IMR-90 (cell line): Measurements from ENCODE around the gene ALOX15B. TPM values are rescaled to one million over a fixed set of nuclear protein-coding genes. Genes with fewer than 3 reads are reported as not detected.

Experiments
- ATAC-seq: fragments of 200-7000 bp; cut with Tn5 transposase; 2 replicates; pipeline ENCODE4 v1.9.1; 2020; ENCODE audit warnings: low read depth, mild to moderate bottlenecking, moderate library complexity
- BruUV-seq: library from RNA; stranded (reverse); fragments of 400-500 nt; replicated peaks from 2 replicates; lab custom pipeline; 2021; lab: Mats Ljungman, UMichigan
- CTCF ChIA-PET: fragments of 300-600 bp; formaldehyde crosslinking; extraction: SDS; loops from one replicate; lab custom pipeline; 2021; ENCODE audit warnings: antibody characterized with exemption; lab: Yijun Ruan, JAX
- POLR2A ChIA-PET: fragments of 300-600 bp; sonication (Branson Sonifier 250); formaldehyde crosslinking; loops from one replicate; lab custom pipeline; 2022; ENCODE audit warnings: antibody characterized with exemption; ENCODE audit not compliant: unreplicated experiment; lab: Charles Lee
- DNase-seq: peaks from one replicate; pipeline ENCODE4 v3.0.0; 2013
- H2AFZ ChIP-seq: replicated peaks from 2 replicates; pipeline ENCODE3; 2013; ENCODE audit warnings: low read length, mild to moderate bottlenecking; ENCODE audit not compliant: poor library complexity
- H2AK5ac ChIP-seq: 2 replicates; pipeline ENCODE4 v1.6.1; 2013; ENCODE audit warnings: low read depth, low read length, inconsistent platforms
- H2AK9ac ChIP-seq: replicated peaks from 2 replicates; pipeline ENCODE3; 2013; ENCODE audit warnings: mild to moderate bottlenecking, low read depth, low read length, moderate library complexity; ENCODE audit not compliant: poor library complexity
- H2BK120ac ChIP-seq: 2 replicates; pipeline ENCODE4 v1.6.1; 2013; ENCODE audit warnings: low read depth, low read length, inconsistent platforms
- H2BK15ac ChIP-seq: 3 replicates; pipeline ENCODE4 v1.6.1; 2013; ENCODE audit warnings: low read depth, low read length, inconsistent platforms
- H2BK20ac ChIP-seq: 2 replicates; pipeline ENCODE4 v1.6.1; 2013; ENCODE audit warnings: low read depth, mild to moderate bottlenecking, inconsistent platforms, low read length, moderate library complexity
- H2BK5ac ChIP-seq: 2 replicates; pipeline ENCODE4 v1.6.1; 2013; ENCODE audit warnings: mild to moderate bottlenecking, low read depth, low read length, inconsistent platforms; ENCODE audit not compliant: poor library complexity, severe bottlenecking
- H3K14ac ChIP-seq: replicated peaks from 2 replicates; pipeline ENCODE4 v1.6.1; 2013; ENCODE audit warnings: low read depth, low read length, inconsistent platforms
- H3K18ac ChIP-seq: 2 replicates; pipeline ENCODE4 v1.6.1; 2013; ENCODE audit warnings: low read depth, low read length, control low read depth
- H3K23ac ChIP-seq: 2 replicates; pipeline ENCODE4 v1.6.1; 2013; ENCODE audit warnings: low read depth, low read length, inconsistent platforms
- H3K27ac ChIP-seq: 2 replicates; pipeline ENCODE4 v1.5.1; 2013; ENCODE audit warnings: mild to moderate bottlenecking, control low read depth, low read length; ENCODE audit not compliant: insufficient read depth
- H3K27me3 ChIP-seq: 2 replicates; pipeline ENCODE4 v1.6.1; 2013; ENCODE audit warnings: low read length; ENCODE audit not compliant: control insufficient read depth, insufficient read depth
- H3K36me3 ChIP-seq: 2 replicates; pipeline ENCODE4 v1.6.1; 2013; ENCODE audit warnings: low read length, mixed read lengths; ENCODE audit not compliant: control insufficient read depth, insufficient read depth
- H3K4ac ChIP-seq: 2 replicates; pipeline ENCODE4 v1.6.1; 2013; ENCODE audit warnings: low read depth, low read length, inconsistent platforms
- H3K4me1 ChIP-seq: 2 replicates; pipeline ENCODE4 v1.6.1; 2013; ENCODE audit warnings: low read length, mixed read lengths; ENCODE audit not compliant: control insufficient read depth, insufficient read depth
- H3K4me2 ChIP-seq: 2 replicates; pipeline ENCODE4 v1.6.1; 2013; ENCODE audit warnings: low read depth, mild to moderate bottlenecking, control low read depth, low read length, moderate library complexity
- H3K4me3 ChIP-seq: 2 replicates; pipeline ENCODE4 v1.5.1; 2013; ENCODE audit warnings: low read depth, mild to moderate bottlenecking, control low read depth, low read length, moderate library complexity; ENCODE audit not compliant: insufficient read depth
- H3K56ac ChIP-seq: 2 replicates; pipeline ENCODE4 v1.6.1; 2013; ENCODE audit warnings: low read length, inconsistent platforms; ENCODE audit not compliant: insufficient read depth; ENCODE audit errors: extremely low read depth
- H3K79me1 ChIP-seq, 2 experiments: 2 replicates each; pipeline ENCODE4 v1.6.1; 2013; ENCODE audit warnings: low read length in 2 of 2, inconsistent platforms in 1 of 2, low read depth in 1 of 2
- H3K9ac ChIP-seq: 2 replicates; pipeline ENCODE4 v1.6.1; 2013; ENCODE audit warnings: low read depth, low read length, control low read depth
- H3K9me1 ChIP-seq: 2 replicates; pipeline ENCODE4 v1.6.1; 2013; ENCODE audit warnings: low read length, inconsistent platforms; ENCODE audit not compliant: insufficient read depth
- H3K9me3 ChIP-seq: 2 replicates; pipeline ENCODE4 v1.6.1; 2013; ENCODE audit warnings: low read length; ENCODE audit not compliant: control insufficient read depth, insufficient read depth
- H4K20me1 ChIP-seq: 2 replicates; pipeline ENCODE4 v1.6.1; 2013; ENCODE audit warnings: low read length, inconsistent platforms; ENCODE audit not compliant: insufficient read depth
- H4K5ac ChIP-seq: 2 replicates; pipeline ENCODE4 v1.6.1; 2013; ENCODE audit warnings: mild to moderate bottlenecking, low read depth, low read length, control low read depth
- H4K8ac ChIP-seq, 2 experiments: 2 replicates each; pipeline ENCODE4 v1.6.1; 2013; ENCODE audit warnings: low read depth in 2 of 2, low read length in 2 of 2, control low read depth in 1 of 2, inconsistent platforms in 1 of 2
- H4K91ac ChIP-seq: 2 replicates; pipeline ENCODE4 v1.6.1; 2013; ENCODE audit warnings: low read depth, low read length, inconsistent platforms; ENCODE audit not compliant: insufficient read depth
- BHLHE40 ChIP-seq: fragments of 150-350 bp; IDR thresholded peaks from 2 replicates; pipeline ENCODE4 v1.6.1; 2016; ENCODE audit warnings: mild to moderate bottlenecking, low read depth, low read length
- CEBPB ChIP-seq: IDR thresholded peaks from 2 replicates; pipeline ENCODE4 v1.6.1; 2012; ENCODE audit warnings: low read depth, low read length, improper control_type of control experiment
- CHD1 ChIP-seq: IDR thresholded peaks from 2 replicates; pipeline ENCODE4 v1.6.1; 2012; ENCODE audit warnings: low read depth, low read length, improper control_type of control experiment
- FOS ChIP-seq: fragments of 150-350 bp; IDR thresholded peaks from 2 replicates; pipeline ENCODE4 v1.6.1; 2016; ENCODE audit warnings: low read depth, low read length
- MAFK ChIP-seq: IDR thresholded peaks from 2 replicates; pipeline ENCODE4 v1.6.1; 2012; ENCODE audit warnings: low read depth, low read length, improper control_type of control experiment
- MAZ ChIP-seq: IDR thresholded peaks from 2 replicates; pipeline ENCODE4 v1.6.1; 2012; ENCODE audit warnings: low read depth, mild to moderate bottlenecking, low read length, improper control_type of control experiment, moderate library complexity, borderline replicate concordance
- MXI1 ChIP-seq: IDR thresholded peaks from 2 replicates; pipeline ENCODE4 v1.6.1; 2012; ENCODE audit warnings: low read depth, mild to moderate bottlenecking, low read length, moderate library complexity, borderline replicate concordance
- NFE2L2 ChIP-seq: fragments of 150-350 bp; IDR thresholded peaks from 2 replicates; pipeline ENCODE4 v1.6.1; 2016; ENCODE audit warnings: low read depth, mild to moderate bottlenecking, low read length
- POLR2A ChIP-seq: IDR thresholded peaks from 2 replicates; pipeline ENCODE4 v1.6.1; 2012; ENCODE audit warnings: mild to moderate bottlenecking, low read depth, low read length
- RAD21 ChIP-seq: IDR thresholded peaks from 2 replicates; pipeline ENCODE4 v1.6.1; 2012; ENCODE audit warnings: low read length, improper control_type of control experiment
- RCOR1 ChIP-seq: IDR thresholded peaks from 2 replicates; pipeline ENCODE4 v1.6.1; 2012; ENCODE audit warnings: mild to moderate bottlenecking, low read length, improper control_type of control experiment; ENCODE audit not compliant: insufficient replicate concordance
- RFX5 ChIP-seq: IDR thresholded peaks from 2 replicates; pipeline ENCODE4 v1.8.0; 2012; ENCODE audit warnings: low read depth, mild to moderate bottlenecking, low read length, moderate library complexity
- SMC3 ChIP-seq: fragments of 150-350 bp; IDR thresholded peaks from 2 replicates; pipeline ENCODE4 v1.6.1; 2016; ENCODE audit warnings: low read depth, mild to moderate bottlenecking, antibody characterized with exemption, low read length, moderate library complexity
- WGBS, 2 experiments: methylation state at CpG; one replicate each; pipeline versions ENCODE4 v1.1.5 to v1.1.7; 2013; ENCODE audit warnings: missing lambda C conversion rate in 2 of 2; ENCODE audit not compliant: insufficient read length in 1 of 2; ENCODE audit errors: extremely low coverage in 2 of 2; 5-methylcytosine and 5-hydroxymethylcytosine counted together
- dilution Hi-C: fragments of 300-500 bp; cut with HindIII; formaldehyde crosslinking; loops from one replicate; pipeline ENCODE4 v1.14.3; 2018; ENCODE audit warnings: low sequenced_read_pairs; ENCODE audit not compliant: unreplicated experiment
- in situ Hi-C: fragments of 300-500 bp; cut with MboI; formaldehyde crosslinking; loops from 3 replicates; pipeline ENCODE4 v1.14.3; 2019; ENCODE audit warnings: low sequenced_read_pairs, inconsistent platforms, mixed read lengths
- intact Hi-C: fragments of 100-400 bp; cut with micrococcal nuclease; formaldehyde crosslinking; loops from 2 replicates; pipeline ENCODE4 v1.10.0; 2022
- polyA plus RNA-seq, 3 experiments: library from polyadenylated mRNA; depleted of rRNA; stranded (reverse); fragments of >200 nt; gene quantifications; 2 replicates each; pipeline ENCODE4 v1.2.3, GENCODE V29; 2012; ENCODE audit warnings: low replicate concordance in 1 of 3
- total RNA-seq: library from RNA; depleted of rRNA; stranded (reverse); fragments of >200 nt; gene quantifications from 2 replicates; pipeline ENCODE4 v1.2.3, GENCODE V29; 2012
- TF ChIP-seq, protein P1 (sequence below): fragments of 150-350 bp; IDR thresholded peaks from 2 replicates; pipeline ENCODE4 v1.6.1; 2016; ENCODE audit warnings: low read depth, mild to moderate bottlenecking, low read length, moderate library complexity, borderline replicate concordance
- TF ChIP-seq, protein P2 (sequence below): fragments of 150-350 bp; IDR thresholded peaks from 2 replicates; pipeline ENCODE4 v1.6.1; 2017; ENCODE audit warnings: mild to moderate bottlenecking, antibody characterized with exemption, low read length, low read depth

ALOX15B gene
- total and polyA plus RNA-seq, 2 of the 4 experiments (the other 2 are of a cell fraction): not detected

DNA sequence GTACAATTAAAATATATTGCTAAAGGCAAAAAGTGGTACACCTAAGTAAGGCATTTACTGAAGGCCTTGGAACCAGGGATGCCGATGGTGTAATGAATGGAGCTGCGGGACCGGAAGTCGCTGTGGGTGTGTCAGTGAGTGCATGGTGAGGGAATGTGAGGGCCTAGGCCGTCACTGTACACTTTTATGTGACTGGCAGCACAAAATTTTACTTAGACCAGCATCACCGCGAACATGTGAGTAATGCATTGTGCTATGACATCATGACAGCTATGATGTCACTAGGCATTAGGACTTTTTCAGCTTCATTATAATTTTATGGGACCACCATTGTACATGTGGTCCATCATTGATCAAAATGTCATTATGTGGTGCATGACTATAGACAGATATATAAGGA lies 14.7 kb downstream of the ALOX15B start (continued):
- TF ChIP-seq RFX5 (no peak), SMC3 (no peak), RCOR1 (no peak), RAD21 (no peak)
- TF ChIP-seq, protein P1, sequence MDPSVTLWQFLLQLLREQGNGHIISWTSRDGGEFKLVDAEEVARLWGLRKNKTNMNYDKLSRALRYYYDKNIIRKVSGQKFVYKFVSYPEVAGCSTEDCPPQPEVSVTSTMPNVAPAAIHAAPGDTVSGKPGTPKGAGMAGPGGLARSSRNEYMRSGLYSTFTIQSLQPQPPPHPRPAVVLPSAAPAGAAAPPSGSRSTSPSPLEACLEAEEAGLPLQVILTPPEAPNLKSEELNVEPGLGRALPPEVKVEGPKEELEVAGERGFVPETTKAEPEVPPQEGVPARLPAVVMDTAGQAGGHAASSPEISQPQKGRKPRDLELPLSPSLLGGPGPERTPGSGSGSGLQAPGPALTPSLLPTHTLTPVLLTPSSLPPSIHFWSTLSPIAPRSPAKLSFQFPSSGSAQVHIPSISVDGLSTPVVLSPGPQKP: no peak

DNA sequence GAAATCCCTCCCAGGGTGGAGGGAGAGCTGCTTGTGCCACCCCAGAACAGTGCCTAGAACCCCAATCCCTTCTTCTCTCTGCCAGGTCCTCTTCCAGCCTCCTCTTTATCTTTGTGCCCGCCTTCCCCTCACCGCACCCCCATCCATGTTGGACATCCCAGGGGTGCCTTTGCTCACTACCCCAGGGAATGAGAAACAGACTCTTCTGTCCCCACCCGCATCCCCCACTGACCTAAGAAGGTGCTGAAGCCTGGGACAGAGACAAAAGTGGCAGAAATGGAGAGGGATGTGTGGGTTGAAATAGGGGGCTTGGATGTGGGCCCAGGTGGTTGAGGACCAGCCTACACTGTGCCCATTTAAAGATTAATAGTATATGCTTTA lies 17.0 kb downstream of the ALOX15B start:
- intact Hi-C loops: loop anchor here (2.0 to 5.0 kb wide), 2 partner anchors 124 to 193 kb away; partner anchors contain the start of genes CNTROB and TRAPPC1
- TF ChIP-seq CHD1 (no peak), BHLHE40 (no peak), SMC3 (no peak), RFX5 (no peak), FOS (no peak), MAFK (no peak), POLR2A (no peak), RCOR1 (no peak), RAD21 (no peak), MXI1 (no peak), NFE2L2 (no peak), CEBPB (no peak), MAZ (no peak)
- TF ChIP-seq, protein P1: no peak
- TF ChIP-seq, protein P2, sequence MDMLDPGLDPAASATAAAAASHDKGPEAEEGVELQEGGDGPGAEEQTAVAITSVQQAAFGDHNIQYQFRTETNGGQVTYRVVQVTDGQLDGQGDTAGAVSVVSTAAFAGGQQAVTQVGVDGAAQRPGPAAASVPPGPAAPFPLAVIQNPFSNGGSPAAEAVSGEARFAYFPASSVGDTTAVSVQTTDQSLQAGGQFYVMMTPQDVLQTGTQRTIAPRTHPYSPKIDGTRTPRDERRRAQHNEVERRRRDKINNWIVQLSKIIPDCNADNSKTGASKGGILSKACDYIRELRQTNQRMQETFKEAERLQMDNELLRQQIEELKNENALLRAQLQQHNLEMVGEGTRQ: no peak

More for the DNA sequence above, 17.0 kb downstream of the ALOX15B start:
- POLR2A ChIA-PET: no interaction called here
- Histone ChIP-seq H2AK5ac (no peak overlapping the region), H2BK120ac (no peak overlapping the region), H4K20me1 (no peaks in the 10 kb centered on the region), H2AK9ac (no peak overlapping the region), H3K27me3 (peaks cover 42% of the 10 kb centered on the region), H3K4me3 (no peak overlapping the region), H4K91ac (no peak overlapping the region), H3K36me3 (no peaks in the 10 kb centered on the region), H2BK5ac (no peak overlapping the region), H2BK15ac (no peak overlapping the region), H4K5ac (no peak overlapping the region), H3K18ac (no peak overlapping the region), H3K9me3 (no peaks in the 10 kb centered on the region), H2AFZ (no peak overlapping the region), H3K14ac (no peak overlapping the region), H3K4me2 (no peak overlapping the region), H3K79me1 (no peaks in the 10 kb centered on the region), H3K4me1 (peaks cover 2% of the 10 kb centered on the region; the same call in 1 of the 2 replicates), H3K56ac (no peak overlapping the region), H2BK20ac (no peak overlapping the region), H3K4ac (no peak overlapping the region), H3K23ac (no peak overlapping the region), H3K27ac (no peak overlapping the region), H3K9ac (no peak overlapping the region), H3K9me1 (no peaks in the 10 kb centered on the region), H4K8ac (no peak overlapping the region)
- DNase-seq: no peak
- no peak for ATAC-seq
- no CpG with 5 or more reads among the region's 3 CpGs for WGBS, 2 experiments
- no TSS peak for BruUV-seq
- dilution Hi-C loops: no loop called here
- in situ Hi-C loops: no loop called here
- CTCF ChIA-PET: interaction anchor here (2.8 kb wide), 1 partner anchor 15 kb away, joined by 15 read pairs; no protein-coding TSS in a partner anchor
